HEK293 (cell line): Measurements from ENCODE around the gene ZDHHC1.

Source experiments
- CTCF ChIA-PET: fragments of 350-600 bp; formaldehyde crosslinking; extraction: SDS; loops from one replicate; lab custom pipeline; 2021; ENCODE audit warnings: antibody characterized with exemption; lab: Yijun Ruan, JAX
- POLR2A ChIA-PET: fragments of 300-600 bp; formaldehyde crosslinking; extraction: SDS; loops from one replicate; lab custom pipeline; 2020; ENCODE audit warnings: antibody characterized with exemption, inconsistent platforms; lab: Yijun Ruan, JAX
- H3K27ac ChIP-seq: fragments of 200-500 bp; sonication (Bioruptor generic); 2 replicates; pipeline ENCODE4 v1.5.1; 2014; ENCODE audit warnings: low read depth, low read length, control low read depth, inconsistent platforms; ENCODE audit errors: extremely low read depth
- H3K36me3 ChIP-seq, 2 experiments: fragments of 200-500 bp in 1 of 2; sonication (Bioruptor generic) in 1 of 2; 1 replicate in 1 of 2; 2 replicates in 1 of 2; pipeline ENCODE4 v1.5.1; 2014 to 2017; ENCODE audit warnings: inconsistent platforms in 2 of 2, low read length in 2 of 2; ENCODE audit not compliant: control insufficient read depth in 2 of 2, insufficient read depth in 1 of 2
- H3K4me1 ChIP-seq: fragments of 200-500 bp; sonication (Bioruptor generic); 2 replicates; pipeline ENCODE4 v1.5.1; 2014; ENCODE audit warnings: mild to moderate bottlenecking, low read length, inconsistent platforms; ENCODE audit not compliant: control insufficient read depth, insufficient read depth
- H3K4me3 ChIP-seq: 2 replicates; pipeline ENCODE4 v1.5.1; 2011; ENCODE audit warnings: low read depth, mild to moderate bottlenecking, control low read depth, low read length, moderate library complexity
- H3K9me3 ChIP-seq: fragments of 200-500 bp; sonication (Bioruptor generic); 2 replicates; pipeline ENCODE4 v1.5.1; 2014; ENCODE audit warnings: low read depth, low read length, inconsistent platforms; ENCODE audit not compliant: control insufficient read depth, insufficient read depth
- ATF2 ChIP-seq: fragments of 450-650 bp; formaldehyde crosslinking; IDR thresholded peaks from 2 replicates; pipeline ENCODE4 v1.5.1; 2016; ENCODE audit warnings: missing biosample characterization, missing genetic modification characterization, low read depth
- CTCF ChIP-seq: fragments of 450-650 bp; formaldehyde crosslinking; IDR thresholded peaks from 2 replicates; pipeline ENCODE4 v1.5.1; 2016; ENCODE audit warnings: missing biosample characterization, missing genetic modification characterization
- GLIS2 ChIP-seq: fragments of 450-650 bp; formaldehyde crosslinking; IDR thresholded peaks from 2 replicates; pipeline ENCODE4 v1.5.1; 2016; ENCODE audit warnings: missing biosample characterization, missing genetic modification characterization
- KLF1 ChIP-seq: fragments of 450-650 bp; formaldehyde crosslinking; IDR thresholded peaks from 2 replicates; pipeline ENCODE4 v1.5.1; 2016; ENCODE audit warnings: missing biosample characterization, missing genetic modification characterization
- KLF10 ChIP-seq: fragments of 450-650 bp; IDR thresholded peaks from 2 replicates; pipeline ENCODE4 v1.5.1; 2018; ENCODE audit warnings: missing biosample characterization, mild to moderate bottlenecking, missing genetic modification characterization
- PATZ1 ChIP-seq: fragments of 450-650 bp; formaldehyde crosslinking; IDR thresholded peaks from 2 replicates; pipeline ENCODE4 v1.5.1; 2016; ENCODE audit warnings: missing biosample characterization, missing genetic modification characterization
- SP2 ChIP-seq: fragments of 450-650 bp; formaldehyde crosslinking; IDR thresholded peaks from 2 replicates; pipeline ENCODE4 v1.5.1; 2016; ENCODE audit warnings: missing biosample characterization, missing genetic modification characterization
- SP3 ChIP-seq: fragments of 450-650 bp; formaldehyde crosslinking; IDR thresholded peaks from 2 replicates; pipeline ENCODE4 v1.5.1; 2016; ENCODE audit warnings: missing biosample characterization, missing genetic modification characterization
- SP7 ChIP-seq: fragments of 450-650 bp; formaldehyde crosslinking; IDR thresholded peaks from 2 replicates; pipeline ENCODE4 v1.5.1; 2016; ENCODE audit warnings: missing biosample characterization, missing genetic modification characterization
- ZBTB8A ChIP-seq: fragments of 450-650 bp; formaldehyde crosslinking; IDR thresholded peaks from 2 replicates; pipeline ENCODE4 v1.5.1; 2016; ENCODE audit warnings: missing biosample characterization, missing genetic modification characterization
- ZNF155 ChIP-seq: fragments of 450-650 bp; formaldehyde crosslinking; IDR thresholded peaks from 2 replicates; pipeline ENCODE4 v1.5.1; 2016; ENCODE audit warnings: missing biosample characterization, missing genetic modification characterization
- ZNF324 ChIP-seq: fragments of 450-650 bp; formaldehyde crosslinking; IDR thresholded peaks from 2 replicates; pipeline ENCODE4 v1.5.1; 2016; ENCODE audit warnings: missing biosample characterization, missing genetic modification characterization
- ZNF341 ChIP-seq: fragments of 450-650 bp; formaldehyde crosslinking; IDR thresholded peaks from 2 replicates; pipeline ENCODE4; 2016; ENCODE audit warnings: low read depth, missing biosample characterization, missing genetic modification characterization
- ZNF366 ChIP-seq: fragments of 450-650 bp; formaldehyde crosslinking; conservative IDR thresholded peaks from 2 replicates; pipeline ENCODE4 v1.5.1; 2016; ENCODE audit warnings: missing biosample characterization, missing genetic modification characterization
- ZNF600 ChIP-seq: fragments of 450-650 bp; formaldehyde crosslinking; IDR thresholded peaks from 2 replicates; pipeline ENCODE4 v1.5.1; 2016; ENCODE audit warnings: missing biosample characterization, missing genetic modification characterization
- ZNF658 ChIP-seq: fragments of 450-650 bp; formaldehyde crosslinking; IDR thresholded peaks from 2 replicates; pipeline ENCODE4; 2016; ENCODE audit warnings: missing biosample characterization, missing genetic modification characterization
- ZNF677 ChIP-seq: fragments of 450-650 bp; IDR thresholded peaks from 2 replicates; pipeline ENCODE4 v1.5.0; 2018; ENCODE audit warnings: missing biosample characterization, mild to moderate bottlenecking, missing genetic modification characterization, moderate library complexity
- ZNF747 ChIP-seq: fragments of 450-650 bp; formaldehyde crosslinking; IDR thresholded peaks from 2 replicates; pipeline ENCODE4 v1.5.1; 2016; ENCODE audit warnings: missing biosample characterization, missing genetic modification characterization
- ZSCAN23 ChIP-seq: fragments of 450-650 bp; formaldehyde crosslinking; IDR thresholded peaks from 2 replicates; pipeline ENCODE4 v1.5.1; 2016; ENCODE audit warnings: missing biosample characterization, missing genetic modification characterization
- TF ChIP-seq, protein P1 (sequence below): fragments of 450-650 bp; formaldehyde crosslinking; optimal IDR thresholded peaks from 2 replicates; pipeline ENCODE3; 2016; ENCODE audit warnings: missing biosample characterization, mild to moderate bottlenecking, missing genetic modification characterization
- TF ChIP-seq, protein P2 (sequence below): fragments of 450-650 bp; formaldehyde crosslinking; IDR thresholded peaks from 2 replicates; pipeline ENCODE4 v1.5.1; 2016; ENCODE audit warnings: missing biosample characterization, missing genetic modification characterization

Gene ZDHHC1

DNA sequence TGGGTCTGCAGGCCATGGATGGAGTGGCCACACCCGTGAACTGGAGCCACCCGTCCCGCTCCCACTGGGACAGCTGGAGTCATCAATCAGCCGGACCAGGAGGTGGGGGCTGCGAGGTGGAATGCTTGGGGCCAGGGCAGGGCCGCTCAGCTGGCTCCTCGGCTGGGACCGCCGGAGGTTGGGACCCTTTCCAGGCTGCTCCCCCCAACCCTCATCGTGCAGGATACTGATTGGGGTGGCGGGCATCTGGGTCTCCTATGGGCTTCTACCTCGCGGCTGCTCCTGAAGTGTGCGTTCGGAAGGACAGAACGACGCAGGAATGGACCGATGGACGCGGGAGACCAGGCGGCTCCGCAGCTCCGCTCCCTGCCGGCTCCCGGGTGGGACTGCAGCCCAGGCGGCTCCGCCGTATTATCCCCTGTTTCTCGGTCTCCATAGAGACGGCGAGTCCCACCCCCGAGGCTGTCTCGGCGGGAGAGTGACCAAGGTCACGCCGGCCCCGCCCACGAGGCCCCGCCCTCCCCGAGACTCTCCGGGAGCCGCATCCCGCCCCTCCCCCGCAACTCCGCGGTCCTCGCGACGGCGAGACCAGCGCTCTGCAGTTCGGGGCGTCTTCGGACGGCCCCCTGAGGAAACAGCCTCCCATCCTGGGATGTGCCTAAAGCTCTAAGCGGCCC, 23.0 kb downstream of the ZDHHC1 start, which contains the start of gene TPPP3 (continued):
- 0 out of 2 replicates have a peak, but pooled peaks have one; percentile 49 for TF ChIP-seq SP7
- 0 out of 2 replicates have a peak, but pooled peaks have one; percentile 59 for TF ChIP-seq GLIS2 (tag by site-specific recombination)
- TF ChIP-seq SP2 (tag by site-specific recombination) = peak; percentile 66
- peak; percentile 54 for TF ChIP-seq ZNF341 (tag by site-specific recombination)
- TF ChIP-seq ZBTB8A (tag by site-specific recombination) = 0 out of 2 replicates have a peak, but pooled peaks have one; percentile 21
- TF ChIP-seq ZNF324 = no peak
- TF ChIP-seq KLF10 (tag by site-specific recombination) = 0 out of 2 replicates have a peak, but pooled peaks have one; percentile 30
- no peak for TF ChIP-seq ATF2 (tag by site-specific recombination)
- peak; percentile 81 for TF ChIP-seq KLF1 (tag by site-specific recombination)
- TF ChIP-seq ZNF677 (tag by site-specific recombination) = no peak
- peak; percentile 68 for TF ChIP-seq SP3 (tag by site-specific recombination)
- no peak for TF ChIP-seq ZNF155 (tag by site-specific recombination)
- TF ChIP-seq, protein P1, sequence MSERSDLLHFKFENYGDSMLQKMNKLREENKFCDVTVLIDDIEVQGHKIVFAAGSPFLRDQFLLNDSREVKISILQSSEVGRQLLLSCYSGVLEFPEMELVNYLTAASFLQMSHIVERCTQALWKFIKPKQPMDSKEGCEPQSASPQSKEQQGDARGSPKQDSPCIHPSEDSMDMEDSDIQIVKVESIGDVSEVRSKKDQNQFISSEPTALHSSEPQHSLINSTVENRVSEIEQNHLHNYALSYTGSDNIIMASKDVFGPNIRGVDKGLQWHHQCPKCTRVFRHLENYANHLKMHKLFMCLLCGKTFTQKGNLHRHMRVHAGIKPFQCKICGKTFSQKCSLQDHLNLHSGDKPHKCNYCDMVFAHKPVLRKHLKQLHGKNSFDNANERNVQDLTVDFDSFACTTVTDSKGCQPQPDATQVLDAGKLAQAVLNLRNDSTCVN (tag by site-specific recombination) = peak; percentile 12
- TF ChIP-seq CTCF (tag by site-specific recombination) = peak; percentile 57
- no peak for TF ChIP-seq ZSCAN23 (tag by site-specific recombination)
- peak; percentile 27; the same call in 1 of the 2 replicates for TF ChIP-seq ZNF366 (tag by site-specific recombination)
- peak; percentile 57; the same call in 1 of the 2 replicates for TF ChIP-seq ZNF600 (tag by site-specific recombination)

GRCh38 chr16:67392301-67393059, 23.8 kb downstream of the ZDHHC1 start:
- Histone ChIP-seq H3K27ac (no peak overlapping the region), H3K36me3 (no peaks in the 10 kb centered on the region), H3K4me1 (peaks cover 14% of the 10 kb centered on the region), H3K4me3 (peak overlapping the region; percentile 29; the same call in 1 of the 2 replicates), H3K9me3 (no peaks in the 10 kb centered on the region)
- ChIA-PET POLR2A (interaction anchor here (1.2 kb wide), 1 partner anchor 10 kb away, joined by 3 read pairs; no protein-coding TSS in a partner anchor), CTCF (interaction anchor here (0.9 to 1.6 kb wide), 5 partner anchors 8 to 146 kb away, joined by 4 to 6 read pairs (median 5); partner anchors contain the start of genes KCTD19 and LRRC36)
- TF ChIP-seq ZNF658 (no peak), PATZ1 (tag by site-specific recombination) (no peak), ZNF747 (no peak)
- TF ChIP-seq, protein P2, sequence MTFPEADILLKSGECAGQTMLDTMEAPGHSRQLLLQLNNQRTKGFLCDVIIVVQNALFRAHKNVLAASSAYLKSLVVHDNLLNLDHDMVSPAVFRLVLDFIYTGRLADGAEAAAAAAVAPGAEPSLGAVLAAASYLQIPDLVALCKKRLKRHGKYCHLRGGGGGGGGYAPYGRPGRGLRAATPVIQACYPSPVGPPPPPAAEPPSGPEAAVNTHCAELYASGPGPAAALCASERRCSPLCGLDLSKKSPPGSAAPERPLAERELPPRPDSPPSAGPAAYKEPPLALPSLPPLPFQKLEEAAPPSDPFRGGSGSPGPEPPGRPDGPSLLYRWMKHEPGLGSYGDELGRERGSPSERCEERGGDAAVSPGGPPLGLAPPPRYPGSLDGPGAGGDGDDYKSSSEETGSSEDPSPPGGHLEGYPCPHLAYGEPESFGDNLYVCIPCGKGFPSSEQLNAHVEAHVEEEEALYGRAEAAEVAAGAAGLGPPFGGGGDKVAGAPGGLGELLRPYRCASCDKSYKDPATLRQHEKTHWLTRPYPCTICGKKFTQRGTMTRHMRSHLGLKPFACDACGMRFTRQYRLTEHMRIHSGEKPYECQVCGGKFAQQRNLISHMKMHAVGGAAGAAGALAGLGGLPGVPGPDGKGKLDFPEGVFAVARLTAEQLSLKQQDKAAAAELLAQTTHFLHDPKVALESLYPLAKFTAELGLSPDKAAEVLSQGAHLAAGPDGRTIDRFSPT (tag by site-specific recombination) = no peak
